HG03039 (cell line): ENCODE measurements around the gene CEP128.

ENCODE experiments used
- ATAC-seq: cut with Tn5 transposase; IDR thresholded peaks from one replicate; pipeline ENCODE4 v1.9.1; 2021; ENCODE audit warnings: mild to moderate bottlenecking, moderate library complexity; ENCODE audit not compliant: unreplicated experiment

The CEP128 gene

DNA sequence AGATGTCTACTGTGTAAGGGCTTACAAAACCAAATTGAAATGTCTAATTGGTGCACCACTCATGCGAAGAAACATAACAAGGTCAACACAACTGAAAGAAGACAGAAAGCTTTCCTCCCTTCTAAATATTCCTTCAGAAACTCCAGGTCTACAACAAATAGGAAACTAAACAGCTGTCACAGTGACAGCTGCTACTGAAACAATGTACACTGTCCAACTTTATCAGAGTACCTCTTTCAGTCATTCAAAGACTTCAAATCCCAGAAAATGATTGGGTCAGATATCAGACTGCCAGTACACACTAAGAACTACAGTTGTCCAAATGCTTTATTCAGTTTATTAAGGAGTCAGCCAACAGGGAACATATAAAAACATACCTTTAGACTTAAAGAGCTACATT, 35.2 kb downstream of the CEP128 start:
- no peak for ATAC-seq

DNA sequence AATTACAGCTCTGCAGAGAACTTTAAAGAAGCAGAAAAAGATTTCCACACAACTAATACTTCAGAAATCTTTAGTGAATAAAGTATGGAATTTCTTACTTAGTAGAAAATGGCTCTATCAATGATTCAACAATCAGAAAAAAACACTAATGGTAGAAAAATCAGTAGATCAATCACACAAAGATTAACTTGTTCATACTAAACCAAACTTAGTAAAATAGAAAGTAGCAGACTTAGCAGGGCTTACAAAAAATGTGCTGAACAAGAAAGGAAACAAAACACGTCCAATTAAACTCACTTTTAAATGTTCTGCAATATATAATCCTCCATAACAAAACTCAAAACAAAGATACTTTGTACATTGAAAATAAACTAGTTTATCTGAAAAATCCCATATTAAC, 38.9 kb downstream of the CEP128 start:
- no peak for ATAC-seq

DNA sequence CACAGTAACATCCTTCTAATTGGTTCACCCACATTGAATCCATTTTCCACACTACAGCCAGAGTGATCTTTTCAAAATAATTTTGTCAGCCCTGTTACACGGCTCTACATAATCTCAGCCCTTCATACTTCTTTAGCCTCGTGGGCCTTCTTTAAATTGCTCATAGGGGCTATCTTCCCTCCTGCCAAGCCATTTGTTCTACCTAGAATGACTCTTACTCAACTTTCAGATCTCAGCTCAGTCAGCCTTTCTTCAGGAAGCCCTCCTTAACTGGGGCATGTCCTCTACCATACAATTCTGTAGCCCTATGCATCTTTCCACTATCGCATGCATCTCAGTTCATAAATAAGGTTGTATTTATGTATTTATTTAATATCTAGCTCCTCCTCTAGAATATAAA, 39.7 kb downstream of the CEP128 start:
- no peak for ATAC-seq

DNA sequence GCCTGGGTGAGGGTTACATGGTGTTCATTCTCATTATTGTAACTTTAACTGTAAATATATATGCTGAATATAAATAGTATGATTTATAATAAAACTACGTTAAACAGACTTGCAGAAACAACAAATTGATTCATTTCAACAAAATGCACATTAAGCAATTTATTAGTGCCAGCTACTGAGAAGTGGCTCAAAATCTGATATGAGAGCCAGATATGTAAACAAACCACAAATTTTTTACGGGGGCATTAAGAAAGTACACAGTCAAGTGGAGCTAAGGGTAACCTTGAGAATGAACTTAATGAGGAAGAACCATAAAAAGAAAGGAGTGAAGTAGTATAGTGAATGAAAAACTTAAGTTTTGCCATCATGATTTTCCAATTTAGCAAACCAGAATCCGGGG, 40.3 kb downstream of the CEP128 start:
- no peak for ATAC-seq

DNA sequence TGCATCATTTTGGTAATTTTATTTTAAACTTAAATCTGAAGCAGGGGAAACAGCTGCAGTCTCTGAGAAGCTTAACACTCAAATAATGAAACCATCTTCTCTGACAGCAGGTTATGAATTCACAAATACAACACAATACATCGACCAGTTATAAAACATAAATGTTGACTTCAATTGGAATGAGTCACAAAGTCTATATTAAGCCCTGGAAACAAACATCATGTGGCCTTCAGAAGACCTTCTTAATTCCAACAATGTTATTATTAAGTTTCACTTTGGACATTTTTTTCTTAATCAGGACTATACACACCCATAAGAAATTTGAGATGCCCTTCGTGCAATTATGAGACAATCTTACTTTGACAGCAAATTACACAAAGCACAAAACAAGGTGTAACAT, 68.9 kb downstream of the CEP128 start:
- no peak for ATAC-seq

DNA sequence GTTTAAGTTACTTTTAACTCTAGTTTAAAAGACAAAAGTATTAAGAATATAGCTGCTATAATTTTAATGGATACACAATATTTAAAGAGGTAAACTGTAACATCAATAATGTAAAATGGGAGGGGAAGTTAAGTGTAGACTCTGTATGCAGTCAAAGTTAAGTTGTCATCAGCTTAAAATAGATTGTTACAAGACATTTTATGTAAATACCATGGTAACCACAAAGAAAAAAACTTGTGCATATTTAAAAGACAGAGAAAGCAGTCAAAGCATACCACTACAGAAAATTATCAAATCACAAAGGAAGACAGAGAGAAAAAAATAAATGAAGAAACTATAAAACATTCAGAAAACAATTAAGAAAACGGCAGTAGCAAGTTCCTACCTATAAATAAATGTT, 73.3 kb downstream of the CEP128 start:
- no peak for ATAC-seq

DNA sequence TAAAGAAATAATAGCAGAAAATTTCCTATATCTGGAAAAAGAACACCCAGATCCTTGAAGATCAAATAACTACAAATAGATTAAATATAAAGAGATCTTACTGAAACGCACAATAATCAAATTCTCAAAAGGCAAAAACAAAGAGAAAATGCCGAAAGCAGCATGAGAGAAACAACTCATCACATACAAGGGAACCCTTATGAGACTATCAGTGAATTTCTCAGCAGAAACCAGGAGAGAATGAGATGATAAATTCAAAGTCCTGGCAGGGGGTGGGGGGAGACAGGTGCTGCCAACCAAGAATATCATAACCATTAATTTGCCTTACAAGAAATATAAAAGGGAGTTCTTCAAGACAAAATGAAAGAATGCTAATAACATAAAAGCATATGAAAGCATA, 73.7 kb downstream of the CEP128 start:
- no peak for ATAC-seq

DNA sequence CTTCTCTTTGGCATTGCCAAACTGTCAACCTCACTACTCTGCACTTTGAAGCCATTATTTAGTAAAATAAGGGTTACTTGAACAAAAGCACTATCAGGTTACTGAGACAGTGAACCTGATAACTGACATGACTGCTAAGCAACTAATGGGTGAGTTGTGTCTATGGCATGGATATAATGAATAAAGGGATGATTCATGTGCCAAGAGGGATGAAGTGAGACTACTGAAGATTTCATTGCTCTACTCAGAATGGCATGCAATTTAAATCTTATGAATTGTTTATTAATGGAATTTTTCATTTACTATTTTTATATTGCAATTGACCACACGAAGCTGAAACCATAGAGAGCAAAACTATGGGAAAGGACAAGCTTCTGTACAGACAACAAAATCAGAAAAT, 74.4 kb downstream of the CEP128 start:
- ATAC-seq: no peak

DNA sequence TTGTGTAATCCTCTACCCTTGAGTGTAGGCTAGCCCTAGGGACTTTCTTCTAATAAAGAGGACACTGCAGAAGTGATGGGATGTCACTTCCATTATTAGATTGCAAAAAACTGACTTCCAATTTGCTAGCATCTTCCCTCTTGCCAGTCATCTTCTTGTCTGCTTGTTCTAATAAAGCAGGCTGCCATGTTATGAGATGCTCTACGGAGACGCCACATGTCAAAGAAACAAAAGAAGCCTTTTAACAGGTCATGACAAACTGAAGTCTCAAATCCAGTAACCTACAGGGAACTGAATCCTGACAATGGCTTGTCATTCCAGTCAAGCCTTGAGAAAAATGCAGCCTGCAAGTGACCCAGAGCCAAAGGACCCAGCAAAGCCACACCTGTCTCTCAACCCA, 76.0 kb downstream of the CEP128 start:
- ATAC-seq: no peak

DNA sequence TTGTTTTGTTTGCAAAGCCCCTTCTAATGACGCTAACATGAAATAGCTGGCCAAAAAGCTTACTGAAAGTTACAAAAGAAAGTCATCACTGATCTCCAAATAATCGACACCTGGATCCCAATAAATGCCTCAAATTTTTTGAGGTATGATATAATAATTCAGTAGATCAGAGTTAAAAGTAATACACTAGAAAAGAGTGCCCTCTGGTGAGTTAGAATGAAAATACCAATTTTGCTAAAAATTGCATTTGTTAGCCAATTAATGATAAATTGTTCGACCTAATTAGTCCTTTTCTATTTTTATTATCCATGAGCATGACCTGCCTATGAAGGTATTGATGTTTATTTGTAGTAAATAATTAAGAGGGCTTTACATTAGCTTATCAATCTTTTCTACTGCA, 78.6 kb downstream of the CEP128 start:
- ATAC-seq: no peak

DNA sequence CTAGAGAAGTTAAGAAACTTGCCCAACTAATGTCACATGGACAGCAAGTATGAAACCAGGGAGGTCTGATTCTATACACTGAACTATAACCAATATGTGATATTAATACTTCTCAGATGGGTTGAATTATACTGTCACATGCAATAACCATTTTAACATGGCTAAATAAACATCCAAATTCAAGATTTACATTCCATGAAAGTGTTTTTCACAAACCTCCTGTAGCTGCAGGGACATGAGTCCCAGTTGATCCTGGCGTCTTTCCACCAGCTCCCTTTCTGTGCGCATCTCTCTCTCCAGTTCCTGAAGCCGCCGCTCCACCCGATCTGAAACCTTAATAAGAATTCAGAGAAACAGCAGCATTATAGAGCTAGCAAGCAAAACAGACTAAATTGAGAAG, 79.0 kb downstream of the CEP128 start:
- ATAC-seq: no peak

DNA sequence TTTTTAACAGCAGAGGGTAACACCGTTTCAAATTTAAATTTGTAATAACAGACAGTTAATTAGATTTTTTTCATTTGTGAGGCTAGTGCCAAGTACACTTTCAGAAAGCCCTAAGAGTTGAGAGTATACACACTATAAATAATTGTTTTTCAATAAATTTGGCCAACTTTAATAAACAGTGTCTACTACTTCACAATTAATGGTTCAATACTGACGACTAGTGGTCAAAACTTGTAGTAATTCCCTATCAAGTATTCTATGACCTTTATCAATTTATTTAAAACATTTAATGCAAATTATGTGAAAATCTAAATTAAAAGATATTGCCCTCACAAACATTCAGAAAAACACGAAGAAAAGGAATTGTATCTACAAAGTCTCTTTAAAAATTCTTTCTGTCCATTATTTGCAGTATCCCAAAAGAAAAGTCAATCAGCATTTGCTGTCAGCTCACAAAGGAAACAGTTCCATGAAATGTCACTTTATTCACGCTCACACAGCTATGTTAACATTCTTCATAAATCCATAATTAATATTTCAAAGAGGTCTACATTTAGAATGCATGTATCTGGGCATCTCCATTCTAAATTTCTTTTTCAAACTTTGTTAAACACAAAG, 91.2 kb downstream of the CEP128 start:
- no peak for ATAC-seq

DNA sequence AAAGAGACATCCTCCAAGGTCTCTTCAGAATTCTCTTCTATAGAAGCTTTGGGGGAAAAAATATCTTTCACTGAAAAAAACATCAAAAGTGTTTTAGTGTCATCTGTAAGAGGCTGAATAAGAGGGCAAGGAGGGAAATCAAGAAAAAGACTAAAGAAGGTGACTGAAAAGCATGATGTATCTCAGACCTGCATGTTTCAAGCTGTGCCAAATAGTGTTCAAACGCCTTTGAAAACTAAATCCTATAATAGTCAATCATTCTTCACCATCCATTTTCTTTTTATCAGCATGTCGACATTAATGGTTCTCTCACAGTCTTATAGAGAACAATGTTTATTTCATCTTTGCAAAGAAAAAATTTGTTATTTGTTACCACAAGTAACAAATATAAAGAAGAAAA, 94.5 kb downstream of the CEP128 start:
- no peak for ATAC-seq

DNA sequence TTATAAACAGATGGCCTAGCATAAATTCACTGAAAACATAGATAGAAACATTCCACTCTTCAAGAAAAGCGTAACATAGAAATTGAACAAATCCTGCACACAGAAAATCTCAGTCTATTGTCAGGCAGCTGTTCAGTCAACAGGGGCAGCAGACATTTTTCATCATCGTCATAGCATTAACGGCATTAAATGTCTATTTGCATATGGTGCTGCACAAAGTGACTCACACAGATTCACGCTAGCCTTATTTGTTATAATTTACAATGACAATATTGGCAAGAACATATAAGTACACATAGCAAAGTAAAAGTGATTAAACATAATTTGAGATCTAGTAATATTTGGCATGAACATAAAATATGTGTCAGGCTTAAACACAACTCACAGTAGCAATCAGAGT, 95.7 kb downstream of the CEP128 start:
- no peak for ATAC-seq

DNA sequence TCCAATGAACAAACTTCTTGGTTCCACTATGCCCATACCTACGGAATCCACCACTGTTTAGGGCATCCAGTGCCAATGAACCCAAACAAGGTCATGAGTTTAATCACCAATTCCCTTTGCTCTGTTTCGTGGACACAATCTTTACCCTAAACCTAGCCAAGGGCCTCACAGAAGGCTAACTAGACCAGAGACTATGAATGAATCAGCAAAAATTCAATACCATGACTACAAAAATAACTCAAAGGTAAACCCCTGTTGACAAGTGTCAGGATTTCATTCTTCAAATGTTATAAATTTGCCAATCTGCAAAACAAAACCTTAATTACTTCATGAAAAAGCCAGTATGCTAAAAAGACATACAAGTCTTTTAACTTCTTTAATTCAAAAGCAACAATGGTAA, 96.7 kb downstream of the CEP128 start:
- no peak for ATAC-seq

DNA sequence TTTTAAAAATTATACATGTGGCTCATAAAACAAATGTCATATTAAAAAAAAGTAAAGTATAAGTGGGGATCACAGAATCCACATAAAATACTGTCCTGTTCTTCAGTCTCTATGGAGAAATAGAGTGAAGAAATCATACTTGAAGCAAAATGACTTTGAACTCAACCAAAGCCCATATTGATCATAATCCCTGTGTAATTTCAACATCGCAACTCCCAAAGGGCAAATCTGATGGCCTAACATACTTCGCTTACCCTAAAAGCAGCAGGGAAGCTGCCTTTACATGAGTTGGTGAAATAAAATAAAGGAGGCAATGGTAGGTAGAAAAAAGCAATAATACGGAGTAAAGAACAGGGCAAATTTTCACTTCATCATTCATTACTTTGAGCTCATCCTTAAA, 101.8 kb downstream of the CEP128 start:
- ATAC-seq: no peak

DNA sequence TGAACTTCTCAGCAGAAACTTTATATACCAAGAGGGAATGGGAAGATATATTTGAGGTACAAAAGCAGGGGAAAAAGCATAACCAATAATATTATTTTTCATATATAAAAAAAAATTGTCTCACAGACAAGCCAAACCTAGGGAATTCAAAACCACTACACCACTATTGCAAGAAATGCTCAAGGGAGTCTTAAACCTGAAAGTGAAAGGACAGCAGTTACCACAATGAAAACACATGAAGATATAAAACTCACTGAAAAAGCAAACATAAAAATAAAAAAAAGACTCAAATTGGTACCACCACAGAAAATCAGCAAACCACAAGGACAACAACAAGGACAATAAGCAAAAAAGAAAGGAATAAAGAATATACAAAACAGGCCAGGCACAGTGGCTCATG, 131.9 kb downstream of the CEP128 start:
- ATAC-seq: no peak

DNA sequence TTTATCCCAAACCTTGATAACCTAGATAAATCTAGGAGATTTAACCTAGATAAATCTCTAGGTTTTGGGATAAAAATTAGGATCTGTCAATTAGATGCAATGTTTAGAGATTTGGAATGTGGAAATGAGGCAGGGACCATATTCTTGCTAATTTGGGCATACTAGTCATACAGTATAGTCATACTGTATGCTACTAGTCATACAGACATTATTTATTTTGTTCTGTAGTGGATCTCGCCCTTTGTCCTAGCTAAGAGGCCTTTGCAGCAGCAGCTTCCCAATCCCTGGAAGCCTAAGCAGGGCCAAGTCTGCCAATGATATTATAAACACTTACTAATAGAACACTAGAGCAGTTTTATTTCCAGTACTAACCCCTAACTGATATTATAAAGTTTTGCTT, 136.4 kb downstream of the CEP128 start:
- no peak for ATAC-seq

DNA sequence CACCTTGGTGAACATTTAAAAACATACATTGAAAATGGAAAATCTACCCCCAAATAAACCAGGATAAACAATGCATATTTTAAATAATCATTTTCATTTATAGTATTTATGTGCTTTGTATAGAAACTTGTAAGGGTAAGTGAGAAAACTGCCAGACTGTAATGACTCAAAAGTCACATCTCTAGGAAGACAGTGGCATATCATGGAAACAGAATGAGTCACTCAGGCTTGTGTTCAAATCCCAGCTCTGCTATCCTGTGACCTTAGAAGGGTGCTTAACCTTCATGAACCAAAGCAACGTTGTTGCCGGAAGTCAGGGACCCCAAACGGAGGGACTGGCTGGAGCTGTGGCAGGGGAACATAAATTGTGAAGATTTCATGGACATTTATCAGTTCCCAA, 142.7 kb downstream of the CEP128 start:
- ATAC-seq: no peak

DNA sequence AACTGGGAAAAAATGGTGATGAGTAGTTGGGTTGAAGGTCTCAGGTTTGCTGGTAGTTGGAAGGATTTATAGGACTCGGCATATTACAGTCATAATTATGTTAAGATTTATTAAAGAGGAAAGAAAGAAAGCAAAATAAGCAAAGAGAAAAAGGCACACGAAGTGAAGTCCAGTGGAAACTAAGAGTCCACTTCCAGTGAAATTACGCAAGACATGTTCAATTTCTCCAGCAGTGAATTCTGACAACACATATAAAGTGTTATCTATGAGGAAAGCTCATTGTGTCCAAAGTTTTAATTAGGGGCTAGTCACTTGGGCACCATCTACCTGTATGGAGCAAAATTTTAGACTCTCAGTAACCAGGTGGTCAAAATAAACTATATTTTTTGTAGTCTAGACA, 143.3 kb downstream of the CEP128 start:
- no peak for ATAC-seq

DNA sequence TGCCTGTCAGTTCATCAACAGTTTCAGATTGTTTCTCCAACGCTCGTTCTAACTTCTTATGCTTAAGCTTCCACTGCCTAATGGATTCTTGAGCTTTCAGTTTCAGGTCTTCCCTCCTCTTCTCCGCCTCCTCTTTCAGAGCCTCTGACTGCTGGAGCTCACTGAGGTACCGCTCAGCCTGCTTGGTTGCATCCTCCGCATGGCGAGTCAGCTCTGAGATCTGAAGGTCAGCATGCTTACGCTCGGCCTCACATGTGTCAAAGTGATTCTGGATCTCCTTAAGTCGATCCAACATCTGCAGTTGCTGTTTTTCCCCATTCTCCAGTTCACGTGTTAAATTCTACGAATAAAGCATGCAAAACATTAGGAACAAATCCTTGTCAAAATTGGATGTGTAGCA, 148.8 kb downstream of the CEP128 start:
- ATAC-seq: no peak

DNA sequence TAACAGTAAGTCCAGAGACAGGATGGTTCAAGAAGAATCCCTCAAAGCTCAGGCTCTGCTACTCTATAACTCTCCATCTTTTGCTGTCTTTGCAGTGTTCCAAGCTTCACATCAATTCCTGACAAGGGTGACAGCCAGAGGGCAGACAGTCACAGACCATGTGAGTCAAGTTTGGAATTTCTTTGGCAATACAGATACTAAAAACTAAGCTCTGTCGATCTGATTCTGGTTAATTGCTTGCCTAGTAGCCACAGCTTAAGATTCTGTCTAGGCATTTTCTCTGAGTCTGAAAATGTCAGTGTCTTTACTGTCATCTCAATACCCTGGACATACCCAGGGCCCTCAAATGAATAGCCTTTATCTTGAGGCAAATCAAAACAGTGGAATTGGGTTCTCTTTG, 153.7 kb downstream of the CEP128 start:
- ATAC-seq: no peak

DNA sequence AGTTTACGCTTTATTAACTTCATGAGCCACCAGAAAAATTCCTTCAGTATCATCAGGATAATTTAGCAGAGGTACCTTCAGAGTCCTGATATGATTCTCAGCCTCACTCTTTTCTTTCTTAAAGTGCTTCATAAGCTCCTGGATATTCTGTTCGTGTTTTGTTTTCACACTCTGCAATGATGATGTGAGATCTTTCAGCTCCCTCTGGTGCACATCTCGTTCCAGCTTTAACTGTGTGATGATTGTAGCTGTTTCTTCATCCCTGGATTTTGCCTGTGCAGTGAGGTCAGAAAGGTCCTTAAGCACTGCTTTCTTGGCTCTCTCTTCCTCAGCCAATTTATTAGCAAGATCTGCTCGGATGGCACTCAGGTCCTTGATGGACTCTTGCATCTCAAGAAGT, 156.7 kb downstream of the CEP128 start:
- no peak for ATAC-seq

DNA sequence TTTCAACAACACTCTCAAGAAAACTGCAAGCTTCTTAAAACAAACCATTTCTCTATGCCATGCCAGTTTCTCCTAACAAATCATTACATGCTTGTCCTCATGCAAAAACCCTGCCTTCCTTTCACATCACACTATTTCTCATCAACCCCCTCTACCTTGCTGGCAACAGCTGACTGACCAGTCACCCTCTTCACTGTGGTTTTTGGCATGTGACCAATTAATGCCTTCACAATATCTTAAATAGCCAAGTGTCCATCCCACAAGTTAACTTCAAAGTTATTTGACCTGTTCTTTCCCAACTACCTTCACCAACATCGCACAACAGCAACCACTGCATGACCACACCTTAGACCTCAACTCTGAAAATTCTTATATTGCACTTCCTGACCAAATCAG, 159.6 kb downstream of the CEP128 start:
- no peak for ATAC-seq
